Breast epithelium (tissue), 4 donors: Measurements from ENCODE around the gene MPPED1. TPM values are rescaled to one million over a fixed set of nuclear protein-coding genes. Genes with fewer than 3 reads are reported as not detected.

Experiments used
- DNase-seq, 2 donors: peaks; one replicate each; pipeline ENCODE4 v3.0.0-alpha.2; 2019; ENCODE audit warnings: low spot score in 2 of 2
- H3K27ac ChIP-seq, 2 donors: fragments of 200-600 bp; sonication (generic) in 1 of 2; one replicate each; pipeline ENCODE4 v1.5.1; 2016 to 2019; ENCODE audit warnings: mild to moderate bottlenecking in 1 of 2
- H3K27me3 ChIP-seq, 2 donors: fragments of 200-600 bp; sonication (generic) in 1 of 2; one replicate each; pipeline versions ENCODE4 v1.5.1 to v1.6.0; 2017 to 2019; ENCODE audit warnings: control low read depth in 1 of 2, mild to moderate bottlenecking in 1 of 2
- H3K36me3 ChIP-seq: fragments of 200-600 bp; one replicate; pipeline ENCODE4 v1.5.1; 2019
- H3K4me1 ChIP-seq, 2 donors: fragments of 200-600 bp; sonication (generic); one replicate each; pipeline ENCODE4 v1.5.1; 2016 to 2019; ENCODE audit warnings: control low read depth in 1 of 2
- H3K4me3 ChIP-seq, 3 donors: fragments of 200-600 bp; sonication (generic); 1 replicate in 2 of 3; 2 replicates in 1 of 3; pipeline ENCODE4 v1.5.1; 2016 to 2019; ENCODE audit warnings: mild to moderate bottlenecking in 3 of 3, moderate library complexity in 2 of 3
- H3K9me3 ChIP-seq, 2 donors: fragments of 200-600 bp; sonication (generic) in 1 of 2; one replicate each; pipeline ENCODE4 v1.5.1; 2016 to 2019; ENCODE audit warnings: control low read depth in 1 of 2
- POLR2A ChIP-seq: fragments of 450-650 bp; IDR thresholded peaks from one replicate; pipeline ENCODE4 v1.6.1; 2016; ENCODE audit warnings: antibody characterized with exemption, mild to moderate bottlenecking, moderate library complexity
- POLR2AphosphoS5 ChIP-seq, 3 donors: sonication (generic); formaldehyde crosslinking; IDR thresholded peaks; one replicate each; pipeline ENCODE4 v1.6.1; 2017; ENCODE audit warnings: antibody characterized with exemption in 3 of 3
- intact Hi-C: fragments of 100-400 bp; cut with DNase I; formaldehyde crosslinking; loops from one replicate; pipeline ENCODE4 v1.15.1; 2023; ENCODE audit warnings: low total_unique reads
- total RNA-seq, 3 donors: library from RNA; depleted of rRNA; stranded (reverse); fragments of >200 nt; gene quantifications; one replicate each; pipeline ENCODE4 v1.1.0, GENCODE V29; 2016
- TF ChIP-seq, protein P1 (sequence below), 3 donors: fragments of 450-650 bp; IDR thresholded peaks; one replicate each; pipeline ENCODE4 v1.5.1; 2016 to 2017; ENCODE audit warnings: antibody characterized with exemption in 3 of 3, mild to moderate bottlenecking in 3 of 3, moderate library complexity in 3 of 3

MPPED1 gene
- total RNA-seq, 3 donors from 2014 or later = 0.29 TPM; not detected in 2

GRCh38 chr22:43483266-43483665 lies 71.5 kb downstream of the MPPED1 start:
- no peak for DNase-seq

DNA sequence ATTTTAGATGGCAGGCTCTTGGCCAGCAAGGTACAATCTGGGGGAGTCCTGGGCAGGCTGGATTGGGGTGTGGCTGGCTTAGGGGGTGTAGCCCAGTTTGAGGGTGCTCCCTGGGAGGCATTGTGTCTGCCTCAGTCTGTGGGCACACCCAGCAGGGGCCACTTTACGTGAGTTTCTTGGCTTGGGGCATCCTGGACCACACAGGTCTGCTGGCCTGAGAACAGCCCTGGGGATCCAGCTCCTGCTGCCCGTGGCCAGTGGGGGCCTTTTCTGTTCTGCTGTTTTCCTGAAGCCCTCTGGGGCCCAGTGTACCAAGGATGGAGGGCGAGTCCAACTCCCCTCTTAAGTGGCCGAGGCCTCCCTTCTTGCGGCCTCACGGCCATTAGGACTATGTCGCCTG lies 71.9 kb downstream of the MPPED1 start:
- intact Hi-C loops = no loop called here
- Histone ChIP-seq H3K9me3 (no peaks in the 10 kb centered on the region), H3K36me3 (no peaks in the 10 kb centered on the region), H3K27me3 (peaks cover 0 to 5% of the 10 kb centered on the region in 2 donors), H3K4me3 (no peak overlapping the region), H3K27ac (no peak overlapping the region), H3K4me1 (no peaks in the 10 kb centered on the region)
- TF ChIP-seq POLR2A (no peak), POLR2AphosphoS5 (IDR thresholded peaks at IDR 0.05) (no peak)
- TF ChIP-seq, protein P1, sequence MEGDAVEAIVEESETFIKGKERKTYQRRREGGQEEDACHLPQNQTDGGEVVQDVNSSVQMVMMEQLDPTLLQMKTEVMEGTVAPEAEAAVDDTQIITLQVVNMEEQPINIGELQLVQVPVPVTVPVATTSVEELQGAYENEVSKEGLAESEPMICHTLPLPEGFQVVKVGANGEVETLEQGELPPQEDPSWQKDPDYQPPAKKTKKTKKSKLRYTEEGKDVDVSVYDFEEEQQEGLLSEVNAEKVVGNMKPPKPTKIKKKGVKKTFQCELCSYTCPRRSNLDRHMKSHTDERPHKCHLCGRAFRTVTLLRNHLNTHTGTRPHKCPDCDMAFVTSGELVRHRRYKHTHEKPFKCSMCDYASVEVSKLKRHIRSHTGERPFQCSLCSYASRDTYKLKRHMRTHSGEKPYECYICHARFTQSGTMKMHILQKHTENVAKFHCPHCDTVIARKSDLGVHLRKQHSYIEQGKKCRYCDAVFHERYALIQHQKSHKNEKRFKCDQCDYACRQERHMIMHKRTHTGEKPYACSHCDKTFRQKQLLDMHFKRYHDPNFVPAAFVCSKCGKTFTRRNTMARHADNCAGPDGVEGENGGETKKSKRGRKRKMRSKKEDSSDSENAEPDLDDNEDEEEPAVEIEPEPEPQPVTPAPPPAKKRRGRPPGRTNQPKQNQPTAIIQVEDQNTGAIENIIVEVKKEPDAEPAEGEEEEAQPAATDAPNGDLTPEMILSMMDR (IDR thresholded peaks at IDR 0.05) = no peak
- no peak for DNase-seq

More at GRCh38 chr22:43483266-43483665, 71.5 kb downstream of the MPPED1 start:
- Histone ChIP-seq H3K27ac (no peak overlapping the region), H3K27me3 (peaks cover 0 to 5% of the 10 kb centered on the region in 2 donors), H3K36me3 (no peaks in the 10 kb centered on the region), H3K4me3 (no peak overlapping the region), H3K9me3 (no peaks in the 10 kb centered on the region), H3K4me1 (no peaks in the 10 kb centered on the region)
- TF ChIP-seq, protein P1 (IDR thresholded peaks at IDR 0.05) = no peak
- no peak for TF ChIP-seq POLR2A
- TF ChIP-seq POLR2AphosphoS5 (IDR thresholded peaks at IDR 0.05) = no peak
- intact Hi-C loops = no loop called here

- Histone ChIP-seq H3K27ac (no peak overlapping the region), H3K9me3 (no peaks in the 10 kb centered on the region), H3K36me3 (no peaks in the 10 kb centered on the region), H3K4me3 (no peak overlapping the region), H3K4me1 (no peaks in the 10 kb centered on the region), H3K27me3 (peaks cover 0 to 5% of the 10 kb centered on the region in 2 donors)
- intact Hi-C loops = no loop called here
- DNase-seq = no peak
- TF ChIP-seq, protein P1 (IDR thresholded peaks at IDR 0.05) = no peak
- no peak for TF ChIP-seq POLR2A
- no peak for TF ChIP-seq POLR2AphosphoS5 (IDR thresholded peaks at IDR 0.05)
Observed at GRCh38 chr22:43484227-43484626, 72.4 kb downstream of the MPPED1 start.

DNA sequence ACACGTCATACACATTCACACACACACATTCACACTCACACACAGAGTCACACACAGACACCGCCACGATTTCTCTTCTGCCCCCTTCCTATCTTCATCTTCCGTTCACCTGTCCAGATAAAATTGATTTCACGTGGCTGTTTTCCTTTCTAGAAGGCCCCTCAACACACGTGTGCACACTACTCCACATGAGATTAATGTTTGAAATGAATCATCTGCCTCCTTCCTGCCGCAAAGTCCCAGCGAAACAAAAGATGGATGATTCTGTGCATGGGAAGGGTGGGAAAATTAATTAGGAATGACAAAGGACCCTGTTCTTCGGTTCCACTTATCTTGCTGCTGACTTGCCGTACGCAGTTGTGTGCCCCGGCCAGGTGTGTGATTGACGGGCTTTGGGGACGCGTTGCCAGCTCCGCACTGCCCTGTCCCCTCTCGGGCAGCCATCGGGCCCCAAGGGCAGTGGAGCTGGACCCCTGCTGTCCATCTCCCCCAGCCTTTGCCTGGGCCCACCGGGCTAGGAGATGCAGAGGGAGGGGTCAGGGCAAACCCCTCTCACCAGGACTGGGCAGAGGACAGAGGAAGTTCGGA lies 73.8 kb downstream of the MPPED1 start:
- no peak for DNase-seq
- H3K4me1 ChIP-seq = no peaks in the 10 kb centered on the region
- no peak overlapping the region for H3K4me3 ChIP-seq
- H3K27me3 ChIP-seq = peaks cover 0 to 5% of the 10 kb centered on the region in 2 donors
- no peak overlapping the region for H3K27ac ChIP-seq
- H3K9me3 ChIP-seq = no peaks in the 10 kb centered on the region
- TF ChIP-seq POLR2AphosphoS5 (IDR thresholded peaks at IDR 0.05) (no peak), POLR2A (no peak)
- TF ChIP-seq, protein P1 (IDR thresholded peaks at IDR 0.05) = no peak
- no peaks in the 10 kb centered on the region for H3K36me3 ChIP-seq
- intact Hi-C loops = no loop called here

DNA sequence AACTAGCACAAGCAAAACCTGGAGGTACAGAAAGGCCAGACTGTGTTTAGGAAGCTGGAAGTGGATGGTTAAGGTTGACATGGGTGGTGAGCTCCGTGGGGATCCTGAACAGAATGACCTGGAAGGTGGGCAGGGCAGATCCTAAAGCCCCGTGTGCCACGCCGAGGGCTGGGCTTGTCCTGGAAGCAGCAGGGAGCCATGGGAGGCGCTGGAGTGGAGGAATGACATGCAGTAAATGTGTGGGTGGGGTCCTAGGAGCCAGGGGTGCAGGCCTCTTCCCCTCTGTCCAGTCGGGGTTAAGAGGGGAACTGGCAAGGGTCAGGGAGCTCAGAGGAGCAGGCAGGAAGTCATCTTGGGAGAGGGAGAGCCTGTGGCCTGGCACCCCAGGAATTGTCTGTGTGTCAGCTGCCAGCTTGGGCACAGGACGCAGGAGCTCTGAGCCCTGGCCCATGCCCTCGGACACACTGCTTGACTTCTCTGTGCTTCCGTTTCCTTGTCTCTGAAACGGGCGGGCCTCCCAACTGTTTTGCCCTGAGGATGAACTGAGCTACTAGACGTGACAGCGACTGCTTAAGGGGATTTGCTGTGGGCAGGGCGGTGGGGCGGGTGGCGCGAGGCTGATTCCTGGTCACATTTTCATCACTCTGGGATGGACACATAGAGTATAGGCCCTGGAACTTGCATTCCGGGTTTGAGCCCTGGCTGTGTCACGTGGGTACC lies 75.7 kb downstream of the MPPED1 start:
- Histone ChIP-seq H3K9me3 (no peaks in the 10 kb centered on the region), H3K4me3 (no peak overlapping the region), H3K36me3 (no peaks in the 10 kb centered on the region), H3K27ac (no peak overlapping the region), H3K27me3 (peaks cover 0 to 5% of the 10 kb centered on the region in 2 donors), H3K4me1 (no peaks in the 10 kb centered on the region)
- no peak for DNase-seq
- intact Hi-C loops = no loop called here
- TF ChIP-seq POLR2A (no peak), POLR2AphosphoS5 (IDR thresholded peaks at IDR 0.05) (no peak)
- TF ChIP-seq, protein P1 (IDR thresholded peaks at IDR 0.05) = no peak
